Left hindlimb (tissue), 1 donor: Measurements from ENCODE around the gene CDKL5.
"Not testable (repeated sequence)": the region's sequence is repeated elsewhere in the genome, so short reads cannot be mapped to it uniquely, and the experiment has no call there.

ENCODE experiments used
- DNase-seq: peaks from one replicate; pipeline ENCODE4 v3.0.0-alpha.2; 2018

The CDKL5 gene

DNA sequence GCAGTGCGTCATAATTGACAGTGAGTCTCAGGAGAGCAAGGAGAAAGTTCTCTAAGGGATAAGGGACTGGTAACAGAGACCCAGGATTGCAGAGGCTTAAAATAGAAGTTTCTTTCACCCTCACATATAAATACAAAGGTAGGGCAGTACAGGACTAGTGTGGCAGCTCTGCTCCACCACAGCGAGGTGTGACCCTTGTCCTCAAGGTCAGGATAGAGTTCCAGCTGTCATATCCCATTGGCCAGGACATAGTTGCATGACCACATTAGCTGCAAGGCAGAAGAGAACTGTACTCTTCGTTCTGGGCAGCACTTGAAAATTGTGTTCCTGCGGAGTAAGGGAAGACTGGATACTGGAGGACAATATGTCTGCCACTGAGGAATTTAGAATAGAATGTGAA is 152.0 kb downstream of the CDKL5 start:
- DNase-seq: no peak

DNA sequence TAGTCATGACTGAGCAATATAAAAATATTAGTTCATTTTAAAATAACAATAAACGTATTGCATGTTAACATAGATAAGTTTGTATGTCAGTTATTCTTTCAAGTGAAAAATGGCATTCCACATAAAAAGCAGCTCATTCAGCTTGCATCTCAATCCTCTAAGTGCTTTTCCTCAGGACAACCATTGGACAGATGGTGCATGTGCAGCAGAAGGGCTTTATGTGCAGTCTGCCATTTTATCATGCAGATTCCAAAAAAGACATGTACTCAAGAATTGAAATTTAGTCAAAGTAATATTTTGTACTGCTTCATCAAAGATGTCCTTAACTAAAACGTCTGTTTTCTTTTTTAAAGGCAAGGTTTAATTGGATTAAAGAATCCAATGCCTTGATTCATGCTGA is 153.1 kb downstream of the CDKL5 start:
- DNase-seq: no peak

DNA sequence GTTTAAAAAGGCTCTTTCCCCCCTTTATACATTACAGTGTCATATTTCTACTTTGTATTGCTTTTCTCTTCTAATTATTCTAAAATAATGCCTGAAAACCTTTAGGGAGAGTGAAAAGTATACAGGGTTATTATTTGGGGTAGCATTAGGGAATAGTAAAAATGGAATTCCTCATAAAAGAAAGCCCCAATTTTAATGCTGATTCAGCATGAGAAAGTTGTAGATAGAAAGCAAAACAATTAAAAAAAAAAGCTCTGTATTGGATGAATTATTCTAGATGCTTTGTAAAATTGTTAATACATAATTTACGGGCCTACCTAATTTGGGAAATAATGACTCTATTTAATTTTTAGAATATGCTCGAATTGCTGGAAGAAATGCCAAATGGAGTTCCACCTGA is 154.1 kb downstream of the CDKL5 start:
- DNase-seq: no peak

DNA sequence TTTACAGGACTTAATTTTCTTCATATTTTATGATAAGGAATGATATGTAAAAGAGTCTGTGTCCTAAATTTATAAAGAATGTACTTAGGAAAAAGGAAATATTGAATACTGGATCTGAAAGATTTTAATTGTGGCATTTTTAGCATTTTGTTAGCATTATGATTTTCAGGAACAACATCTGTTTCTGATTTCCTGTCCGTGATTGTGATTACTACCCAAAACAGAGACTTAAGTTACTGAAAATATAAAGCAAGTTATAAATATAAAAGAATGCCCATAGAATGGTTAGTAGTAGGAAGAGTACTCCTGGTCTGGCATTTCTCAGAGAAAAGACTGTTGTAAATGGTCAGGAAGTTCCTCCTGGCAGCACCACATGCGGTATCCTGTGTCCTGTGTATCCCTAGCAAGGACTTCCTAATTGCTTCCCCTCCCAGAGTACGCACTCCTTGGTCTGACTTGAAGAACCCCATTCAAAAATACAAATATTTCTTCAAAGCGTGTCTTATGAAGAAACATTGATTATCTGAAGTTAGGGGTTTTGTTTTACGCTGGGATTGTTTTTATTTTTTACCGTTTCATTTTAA is 157.6 kb downstream of the CDKL5 start:
- no peak for DNase-seq

DNA sequence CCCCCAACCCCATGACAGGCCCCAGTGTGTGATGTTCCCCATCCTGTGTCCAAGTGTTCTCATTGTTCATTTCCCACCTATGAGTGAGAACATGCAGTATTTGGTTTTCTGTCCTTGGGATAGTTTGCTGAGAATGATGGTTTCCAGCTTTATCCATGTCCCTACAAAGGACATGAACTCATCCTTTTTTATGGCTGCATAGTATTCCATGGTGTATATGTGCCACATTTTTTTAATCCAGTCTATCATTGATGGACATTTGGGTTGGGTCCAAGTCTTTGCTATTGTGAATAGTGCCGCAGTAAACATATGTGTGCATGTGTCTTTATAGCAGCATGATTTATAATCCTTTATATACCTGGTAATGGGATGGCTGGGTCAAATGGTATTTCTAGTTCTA is 163.9 kb downstream of the CDKL5 start:
- not testable (repeated sequence) for DNase-seq

DNA sequence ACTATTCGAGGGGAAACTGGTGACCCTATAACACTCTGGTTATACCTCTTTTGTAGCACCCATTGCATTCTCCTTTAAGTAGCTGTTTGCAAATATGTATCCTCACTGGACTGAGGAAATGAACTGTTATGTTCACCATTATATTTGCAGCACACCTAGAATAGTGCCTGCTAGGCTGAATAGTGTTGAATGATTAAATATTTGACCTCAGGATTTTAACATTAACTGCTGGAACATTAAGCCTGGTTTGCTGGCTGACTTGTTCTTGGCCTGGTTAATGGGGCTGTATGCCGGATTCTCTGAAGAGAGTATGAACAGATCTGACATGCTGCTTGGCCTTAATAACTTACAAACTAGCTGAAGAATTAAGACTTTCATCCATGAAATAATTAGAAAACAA is 166.4 kb downstream of the CDKL5 start:
- DNase-seq: no peak

DNA sequence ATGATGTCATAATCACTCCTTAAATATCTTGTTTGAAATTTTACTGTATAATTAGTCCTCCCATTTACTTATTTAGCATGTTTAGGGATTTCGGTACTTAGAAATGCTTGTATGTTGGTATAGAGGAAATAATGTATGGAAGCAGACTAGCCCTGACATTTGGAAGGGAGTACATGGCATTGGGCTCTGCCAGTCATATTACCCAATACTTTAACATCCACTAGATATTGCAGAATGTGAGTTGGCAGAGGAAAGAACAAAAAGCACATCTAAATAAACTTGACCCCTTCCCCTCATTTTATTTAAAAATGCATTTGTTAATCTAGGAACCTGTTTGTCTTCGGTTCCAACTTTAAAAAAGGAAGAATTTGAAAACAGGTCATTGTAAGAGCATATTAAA is 168.7 kb downstream of the CDKL5 start:
- DNase-seq: no peak

DNA sequence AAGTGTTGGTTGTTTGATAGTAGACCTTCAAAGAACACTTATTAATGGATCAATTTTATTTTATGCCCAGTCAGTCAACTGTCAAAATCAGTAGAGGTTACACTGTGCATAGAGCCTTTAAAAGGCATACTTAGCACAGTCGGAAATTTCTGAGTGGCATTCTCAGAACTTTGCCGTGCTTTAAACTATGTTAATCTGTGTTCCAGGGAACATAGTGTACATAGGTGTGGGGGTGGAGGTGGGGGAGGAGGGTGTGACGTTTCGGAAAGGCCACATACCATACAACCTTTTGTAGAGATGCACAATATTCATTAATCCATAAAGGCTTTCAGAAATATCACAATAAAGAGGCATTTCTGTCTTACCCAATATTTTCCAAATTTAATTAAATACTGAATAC is 170.7 kb downstream of the CDKL5 start:
- no peak for DNase-seq

DNA sequence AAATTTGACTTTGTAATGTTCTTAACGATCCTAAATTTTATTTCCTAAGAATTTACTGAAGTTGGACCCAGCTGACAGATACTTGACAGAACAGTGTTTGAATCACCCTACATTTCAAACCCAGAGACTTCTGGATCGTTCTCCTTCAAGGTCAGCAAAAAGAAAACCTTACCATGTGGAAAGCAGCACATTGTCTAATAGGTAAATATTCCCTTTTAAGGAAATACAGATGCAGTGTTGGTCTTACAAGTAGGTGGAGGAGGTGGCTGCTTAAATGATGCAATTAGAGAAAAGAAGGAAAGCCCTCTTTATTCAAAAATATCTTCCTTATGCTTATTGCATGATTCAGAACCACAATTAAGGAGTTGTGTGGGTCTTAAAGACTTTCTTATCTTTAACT is 173.0 kb downstream of the CDKL5 start:
- DNase-seq: no peak

DNA sequence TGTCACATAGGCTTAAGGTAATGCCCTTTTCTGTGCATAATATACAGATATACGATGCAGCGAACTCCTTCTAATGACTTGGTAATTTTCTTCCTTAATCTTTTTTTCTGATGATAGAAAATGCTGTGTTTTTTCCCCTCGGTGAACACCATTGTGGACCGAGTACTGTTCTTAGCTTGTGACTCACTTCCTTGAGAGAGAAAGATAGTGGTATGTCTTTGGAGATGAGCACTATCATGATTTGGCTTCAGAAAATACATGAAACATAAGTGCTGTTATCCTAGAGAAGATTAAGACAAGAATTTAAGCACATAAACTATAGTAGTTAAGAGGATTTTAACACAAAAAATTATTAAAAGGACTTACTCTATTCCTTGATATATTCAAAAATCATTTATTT is 182.6 kb downstream of the CDKL5 start:
- DNase-seq: no peak

DNA sequence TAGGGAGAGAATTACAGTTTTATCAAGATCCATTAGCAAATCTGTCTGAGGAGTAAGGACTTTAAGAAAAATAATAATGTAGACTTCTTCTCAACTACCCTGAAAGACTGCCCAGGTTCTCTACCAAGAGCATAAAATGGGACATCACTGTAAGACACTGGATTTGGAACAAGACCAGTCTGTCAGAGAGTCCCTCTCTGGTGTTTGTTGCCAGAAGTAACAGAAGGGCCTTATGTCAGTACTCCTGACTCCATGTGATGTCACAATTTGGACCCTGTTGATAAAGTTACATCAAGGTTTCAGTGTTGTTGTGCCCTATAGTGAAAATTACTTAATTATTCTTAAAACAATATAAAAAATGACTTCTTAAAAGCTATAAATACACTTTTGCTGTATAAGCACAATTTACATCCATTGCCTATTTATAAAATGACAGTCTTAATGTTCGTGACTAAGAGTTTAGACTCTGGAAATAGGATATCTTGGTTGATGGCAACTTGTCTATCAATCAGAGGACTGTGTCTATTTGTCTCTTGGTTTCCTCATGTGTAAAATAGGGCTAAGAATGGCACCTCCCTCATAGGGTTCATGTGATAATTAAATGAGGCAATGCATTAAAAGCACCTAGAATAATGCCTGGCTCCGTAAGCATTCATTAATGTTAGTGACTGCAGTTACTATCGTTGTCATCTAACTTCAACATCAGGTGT is 188.7 kb downstream of the CDKL5 start:
- no peak for DNase-seq

DNA sequence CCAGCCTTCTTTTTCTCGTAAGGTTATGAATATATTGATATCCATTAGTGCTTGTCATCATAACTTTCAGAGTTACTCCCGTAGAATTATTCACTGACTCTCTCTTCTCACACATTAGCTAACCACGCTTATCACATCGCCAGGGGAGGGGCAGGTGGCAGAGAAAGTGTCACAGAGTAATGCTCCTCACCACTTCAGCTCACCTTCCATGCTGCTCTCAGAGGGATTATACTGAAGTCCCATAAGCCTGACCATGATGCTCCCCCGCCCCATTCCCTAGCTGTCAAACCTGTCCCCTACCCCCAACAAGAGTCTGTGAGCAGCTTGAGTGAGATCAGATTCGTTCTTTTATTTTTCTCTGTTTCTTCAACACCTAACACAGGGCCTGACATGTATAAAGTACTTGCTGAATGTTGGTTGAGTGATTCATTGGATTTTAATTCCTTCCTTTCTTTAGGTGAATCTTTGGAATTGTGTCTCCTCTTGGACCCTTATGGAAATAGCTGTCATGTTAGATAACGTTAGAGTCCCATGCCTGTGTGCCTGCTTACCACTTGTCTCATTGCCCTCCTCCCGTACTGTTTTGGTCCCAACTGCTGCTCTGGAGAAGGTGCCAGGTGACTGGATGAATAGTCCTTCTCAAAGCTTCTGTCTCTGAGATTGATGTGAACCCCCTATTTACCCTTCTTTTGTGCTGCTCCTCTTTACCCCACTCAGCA is 191.4 kb downstream of the CDKL5 start:
- DNase-seq: no peak

DNA sequence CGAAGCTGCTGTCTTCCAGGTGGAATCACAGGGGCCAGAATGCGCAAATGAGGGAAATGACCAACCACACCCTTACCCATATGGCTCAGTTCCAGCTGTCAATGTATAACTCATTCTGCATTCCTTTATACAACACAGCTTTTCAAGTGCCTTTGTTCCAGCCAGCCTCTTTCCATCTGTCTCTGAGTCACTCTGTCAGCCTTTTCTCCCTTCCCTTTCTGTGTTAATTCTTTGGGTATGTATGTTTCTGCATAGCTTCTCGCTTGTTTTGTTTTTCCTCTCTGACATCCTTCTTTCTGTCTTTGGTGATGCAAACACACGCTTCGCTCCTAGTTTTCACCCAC is 192.0 kb downstream of the CDKL5 start:
- no peak for DNase-seq

DNA sequence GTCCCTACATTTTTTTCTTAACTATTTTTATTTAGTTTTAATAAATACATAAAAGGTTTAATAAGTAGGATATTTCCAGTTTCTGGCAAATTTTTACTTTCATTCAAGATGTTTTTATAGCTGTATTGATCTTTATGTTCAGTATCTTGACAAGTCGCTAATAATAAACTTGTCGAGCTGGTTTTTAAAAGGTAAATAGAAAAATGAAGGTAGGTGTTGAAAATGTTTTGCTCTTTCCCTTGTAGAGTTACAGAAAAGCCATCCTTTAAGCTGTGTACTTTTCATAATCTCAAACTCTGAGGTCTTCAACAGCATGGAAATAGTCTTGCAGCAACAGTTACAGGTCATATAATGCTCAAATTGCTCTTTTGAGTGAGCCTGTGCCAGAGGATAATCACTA is 193.9 kb downstream of the CDKL5 start:
- no peak for DNase-seq

DNA sequence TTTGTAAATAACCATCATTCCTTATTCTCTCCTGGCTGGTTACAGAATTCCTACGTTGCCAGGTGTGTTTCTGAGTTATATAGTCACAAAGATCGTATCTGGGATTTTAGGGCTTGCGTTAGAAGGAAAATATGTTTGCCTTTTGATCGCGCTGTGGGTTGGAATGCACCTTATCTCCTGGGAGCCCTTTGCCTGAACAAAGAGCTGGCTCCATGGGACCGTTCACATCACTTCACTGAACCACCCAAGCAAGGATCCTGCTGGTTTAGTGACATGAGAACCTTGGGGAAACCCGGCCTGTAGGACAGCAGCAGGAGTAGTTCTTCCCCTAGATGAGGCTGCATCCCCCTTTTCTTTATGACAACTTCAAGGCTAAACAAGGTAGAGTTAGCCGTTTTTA is 194.9 kb downstream of the CDKL5 start:
- no peak for DNase-seq

DNA sequence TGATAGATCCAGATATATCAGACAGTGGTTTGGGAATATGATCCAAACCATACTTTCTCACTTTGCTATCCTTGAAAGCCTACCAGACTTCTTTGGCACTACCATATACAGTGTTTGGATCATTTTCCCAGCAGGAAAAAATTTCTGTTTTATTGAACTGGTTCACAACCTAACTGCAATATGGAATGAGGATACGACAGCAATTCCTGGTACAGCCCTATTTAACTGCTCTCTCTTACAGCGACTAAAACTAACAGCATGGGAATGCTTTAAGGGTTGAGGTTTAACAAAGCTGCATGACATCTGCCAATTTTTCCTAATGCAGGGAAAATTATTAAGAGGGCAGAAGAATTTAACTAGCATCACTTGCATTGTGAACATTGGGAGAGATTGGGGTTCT is 199.2 kb downstream of the CDKL5 start:
- DNase-seq: no peak

DNA sequence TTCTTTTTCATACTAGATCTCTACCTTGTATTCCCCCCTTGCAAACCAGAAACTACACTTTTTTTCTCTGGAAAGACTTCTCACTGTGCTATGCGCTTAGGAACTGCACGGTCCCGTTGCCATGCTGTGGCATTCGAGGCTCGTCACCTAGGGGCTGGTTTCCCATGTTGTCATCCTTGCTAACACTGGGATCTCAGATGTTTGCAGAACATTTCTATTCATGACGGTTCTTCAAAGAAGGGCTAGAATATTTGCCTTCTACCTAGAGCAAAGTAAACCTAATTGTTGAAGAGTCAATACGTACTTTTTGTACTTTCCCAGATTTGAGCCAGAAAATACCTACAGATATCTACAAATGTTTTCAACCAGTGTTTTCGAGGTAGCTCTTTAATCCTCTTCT is 205.5 kb downstream of the CDKL5 start:
- no peak for DNase-seq

DNA sequence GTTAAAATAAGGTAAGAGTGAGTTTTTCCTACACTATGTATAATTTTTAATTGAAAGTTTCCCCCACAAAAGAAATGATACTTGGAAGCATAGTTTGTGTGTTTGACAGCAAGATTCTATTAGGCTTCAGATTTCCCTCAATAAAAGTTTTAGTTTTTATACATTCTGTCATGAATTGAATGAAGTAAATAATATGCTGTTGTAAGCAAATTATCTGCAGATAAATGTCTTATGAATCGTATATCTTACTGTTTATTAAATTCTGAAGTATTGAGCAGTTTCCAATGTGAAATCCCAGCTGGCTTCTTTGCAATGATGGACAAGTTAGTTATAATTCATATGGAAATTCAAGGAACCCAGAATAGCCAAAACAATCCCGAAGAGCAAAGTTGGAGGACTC is 213.0 kb downstream of the CDKL5 start:
- DNase-seq: no peak

DNA sequence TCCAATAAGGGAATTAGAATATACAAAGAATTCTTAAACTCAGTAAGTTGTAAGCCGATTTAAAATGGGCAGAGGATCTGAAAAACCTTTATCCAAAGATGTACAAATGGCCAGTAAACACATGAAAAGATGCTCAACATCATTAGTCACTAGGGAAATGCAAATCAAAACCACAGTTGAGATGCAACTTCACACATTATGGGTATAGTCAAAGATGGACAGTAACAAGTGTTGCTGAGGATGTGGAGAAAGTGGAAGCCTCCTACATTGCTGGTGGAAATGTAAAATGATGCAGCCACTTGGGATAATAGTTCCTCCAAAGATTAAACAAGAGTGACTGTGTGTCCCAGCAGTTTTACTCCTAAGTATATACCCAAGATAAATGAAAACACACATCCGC is 213.9 kb downstream of the CDKL5 start:
- DNase-seq: no peak

DNA sequence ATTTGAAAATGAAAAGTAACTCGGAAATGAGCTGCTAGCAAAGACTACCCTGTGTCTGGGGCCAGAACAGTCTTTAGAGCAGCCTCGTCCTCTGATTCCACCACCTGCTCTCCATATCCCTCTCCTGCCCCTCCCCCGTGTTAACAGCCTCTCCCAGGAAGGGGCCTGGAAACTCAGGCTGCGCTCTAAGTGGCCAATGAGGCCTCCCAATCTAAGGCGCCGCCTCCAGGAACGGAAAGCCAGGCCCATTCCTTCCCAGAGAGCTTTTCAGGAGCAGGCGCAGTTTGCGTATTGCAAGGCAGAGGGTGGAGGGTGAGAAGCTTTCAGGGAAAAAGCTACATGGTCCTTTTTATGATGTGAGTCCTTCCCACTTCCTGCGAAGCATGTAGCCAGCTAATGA is 215.3 kb downstream of the CDKL5 start:
- DNase-seq: peak; percentile 38

DNA sequence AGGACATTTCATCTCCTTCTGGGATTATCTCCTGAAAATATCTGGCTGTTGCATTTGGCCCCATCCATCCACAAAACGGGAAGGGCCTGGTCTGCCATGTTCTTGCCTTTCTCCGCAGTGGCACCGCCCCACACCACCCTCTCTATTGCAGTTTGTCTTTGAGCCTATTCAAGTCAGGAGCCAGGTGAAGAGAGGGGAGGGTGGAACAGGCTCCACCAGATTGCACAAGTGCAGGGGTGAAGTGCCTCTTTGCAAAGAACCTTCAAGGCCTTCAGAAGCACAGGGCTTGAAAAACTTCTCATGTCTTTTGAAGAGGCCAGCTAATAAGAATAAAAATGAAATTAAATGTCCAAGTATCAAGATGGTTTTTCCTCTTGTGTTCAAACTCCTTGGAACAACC is 217.8 kb downstream of the CDKL5 start:
- DNase-seq: no peak

DNA sequence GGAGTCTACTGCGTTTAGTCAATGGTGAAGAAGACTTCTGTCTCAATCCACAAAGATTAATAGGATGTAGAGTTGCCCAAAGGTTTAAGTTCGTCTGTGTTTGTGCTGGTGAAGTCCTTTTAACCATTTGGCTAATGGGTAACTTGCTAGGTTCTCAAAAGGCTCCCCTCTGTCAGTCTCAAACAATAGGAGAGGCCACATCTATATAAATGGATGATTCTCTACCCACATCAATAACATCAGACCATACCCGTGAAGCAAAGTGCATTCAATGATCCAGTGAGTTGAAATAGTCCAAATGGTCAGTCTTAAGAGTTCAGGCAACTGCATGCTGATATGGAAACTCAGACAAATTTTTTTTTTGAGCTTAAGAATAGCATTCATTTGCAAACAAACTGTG is 218.4 kb downstream of the CDKL5 start:
- DNase-seq: no peak

DNA sequence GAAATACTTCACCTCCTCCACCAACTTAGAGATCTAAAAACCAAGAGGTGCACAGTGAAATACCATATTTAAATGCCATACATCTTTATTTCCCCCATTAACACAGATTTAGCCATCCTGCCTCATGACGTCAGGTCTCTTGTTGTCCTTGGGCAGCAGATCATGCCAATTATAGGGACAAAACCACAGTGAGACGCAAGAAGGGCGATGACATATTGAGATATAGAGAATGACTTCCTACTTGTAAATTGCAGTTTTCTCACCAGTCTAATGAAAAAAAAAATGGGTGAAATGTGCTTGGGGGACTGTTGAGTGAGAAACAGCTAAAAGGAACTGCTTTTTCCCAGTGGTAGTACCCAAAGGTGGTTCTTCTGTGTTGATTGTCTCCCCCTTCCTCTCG is 222.2 kb downstream of the CDKL5 start:
- no peak for DNase-seq

DNA sequence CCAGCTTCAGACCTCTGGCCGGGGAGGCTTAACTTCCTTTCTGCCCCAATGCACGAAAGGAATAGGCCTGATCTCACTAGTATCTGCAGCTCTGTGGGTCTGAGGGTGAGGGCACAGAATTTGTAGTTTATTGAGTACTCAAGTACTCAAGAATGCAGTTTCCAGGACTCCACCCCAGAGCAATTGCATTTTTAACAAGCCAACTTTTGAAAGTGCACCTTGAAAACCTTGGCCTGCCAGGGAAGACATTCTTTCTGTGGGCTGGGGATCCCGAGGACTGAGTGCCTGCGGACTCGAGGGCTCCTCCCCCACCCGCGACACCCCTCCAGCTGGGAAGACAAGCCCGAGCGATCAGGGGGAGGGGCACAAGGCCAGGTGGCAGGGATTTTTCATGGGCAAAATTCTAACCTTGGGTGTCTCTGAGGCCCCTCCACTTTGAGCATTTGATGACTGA is 224.1 kb downstream of the CDKL5 start:
- DNase-seq: no peak

DNA sequence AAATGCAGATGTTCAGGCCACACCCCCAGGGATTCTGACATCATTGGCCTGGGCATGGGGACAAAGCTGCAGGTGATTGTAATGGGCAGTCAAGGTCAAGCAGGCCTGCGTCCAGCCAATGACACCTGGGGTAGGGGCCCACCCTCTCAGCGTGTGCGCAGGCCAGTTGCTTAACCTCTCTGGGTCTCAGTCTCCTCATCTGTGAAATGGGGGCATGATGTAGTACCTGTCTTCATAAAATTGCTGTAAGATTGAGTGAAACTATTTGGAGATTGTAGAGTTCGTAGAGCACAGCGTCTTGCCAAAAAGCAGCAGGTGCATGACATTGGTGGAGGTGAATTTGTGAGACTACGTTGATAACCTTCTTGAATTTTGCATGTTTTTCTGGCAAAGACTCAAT is 225.3 kb downstream of the CDKL5 start:
- no peak for DNase-seq
